GM12878 (cell line): ENCODE results near the gene ULBP3.

Experiments
- BCLAF1 ChIP-seq: fragments of 450-650 bp; IDR thresholded peaks from 2 replicates; pipeline ENCODE4 v1.6.1; 2017; ENCODE audit warnings: antibody characterized with exemption, mild to moderate bottlenecking, moderate library complexity
- BHLHE40 ChIP-seq, 2 experiments: fragments of 450-650 bp in 1 of 2; IDR thresholded peaks; 2 replicates each; pipeline ENCODE4 v1.6.1; 2011 to 2017; ENCODE audit warnings: low read depth in 2 of 2, borderline replicate concordance in 1 of 2, improper control_type of control experiment in 1 of 2, low read length in 1 of 2, mild to moderate bottlenecking in 1 of 2
- CBFB ChIP-seq: IDR thresholded peaks from 2 replicates; pipeline ENCODE4 v1.6.1; 2016; ENCODE audit warnings: antibody characterized with exemption, low read depth
- CTCF ChIP-seq, 3 experiments: IDR thresholded peaks in 2 of 3; conservative IDR thresholded peaks in 1 of 3; 2 replicates each; pipeline ENCODE4 v1.5.1; 2011; ENCODE audit warnings: low read depth in 3 of 3, low read length in 3 of 3, mild to moderate bottlenecking in 3 of 3, control low read depth in 2 of 3, moderate library complexity in 2 of 3, inconsistent platforms in 1 of 3, mixed read lengths in 1 of 3; ENCODE audit not compliant: control insufficient read depth in 2 of 3, insufficient read depth in 1 of 3; ENCODE audit errors: extremely low read depth in 1 of 3
- MAX ChIP-seq: IDR thresholded peaks from 2 replicates; pipeline ENCODE4 v1.6.1; 2012; ENCODE audit warnings: low read depth, low read length, improper control_type of control experiment
- MEF2A ChIP-seq: IDR thresholded peaks from 2 replicates; pipeline ENCODE4 v1.6.1; 2011; ENCODE audit warnings: low read depth, mild to moderate bottlenecking, low read length, moderate library complexity; ENCODE audit not compliant: insufficient read depth
- MEF2B ChIP-seq: fragments of 450-650 bp; IDR thresholded peaks from 2 replicates; pipeline ENCODE4 v1.6.1; 2018; ENCODE audit warnings: mild to moderate bottlenecking, moderate library complexity; ENCODE audit not compliant: partially characterized antibody, poor library complexity, severe bottlenecking
- POLR2A ChIP-seq: IDR thresholded peaks from 2 replicates; pipeline ENCODE4 v1.6.1; 2011; ENCODE audit warnings: low read depth, mild to moderate bottlenecking, low read length
- RB1 ChIP-seq: fragments of 450-650 bp; formaldehyde crosslinking; IDR thresholded peaks from 2 replicates; pipeline ENCODE4 v1.6.1; 2017; ENCODE audit warnings: mild to moderate bottlenecking, borderline replicate concordance
- SPI1 ChIP-seq: IDR thresholded peaks from 2 replicates; pipeline ENCODE4 v1.6.1; 2011; ENCODE audit warnings: low read depth, mild to moderate bottlenecking, low read length, moderate library complexity, borderline replicate concordance; ENCODE audit not compliant: insufficient read depth
- SRF ChIP-seq, 2 experiments: IDR thresholded peaks; 2 replicates each; pipeline ENCODE4 v1.6.1; 2011; ENCODE audit warnings: low read depth in 2 of 2, low read length in 2 of 2, mild to moderate bottlenecking in 1 of 2, moderate library complexity in 1 of 2
- TCF12 ChIP-seq: IDR thresholded peaks from 2 replicates; pipeline ENCODE4 v1.6.1; 2011; ENCODE audit warnings: low read depth, mild to moderate bottlenecking, low read length

GRCh38 chr6:150053450-150053849, 15.5 kb downstream of the ULBP3 start:
- no peak for TF ChIP-seq MEF2B
- no peak for TF ChIP-seq TCF12
- no peak for TF ChIP-seq CTCF (IDR thresholded peaks at IDR 0.05 in 2 of 3, conservative IDR thresholded peaks at IDR 0.05 in 1 of 3; ENCODE audit: control insufficient read depth in 2 of 3, extremely low read depth in 1 of 3, insufficient read depth in 1 of 3, low read depth in 3 of 3, low read length in 3 of 3)
- TF ChIP-seq POLR2A, result no peak
- no peak for TF ChIP-seq SRF (IDR thresholded peaks at IDR 0.05; ENCODE audit: low read depth in 2 of 2, low read length in 2 of 2)
- TF ChIP-seq CBFB, result no peak
- TF ChIP-seq MEF2A, result no peak
- no peak for TF ChIP-seq BHLHE40 (IDR thresholded peaks at IDR 0.05; ENCODE audit: borderline replicate concordance in 1 of 2, low read depth in 2 of 2, low read length in 1 of 2)
- TF ChIP-seq MAX, result no peak
- no peak for TF ChIP-seq BCLAF1
- TF ChIP-seq RB1, result no peak
- no peak for TF ChIP-seq SPI1
